Renal cortex interstitium (tissue), 11 donors: ENCODE measurements around the gene ENTPD7. TPM values are rescaled to one million over a fixed set of nuclear protein-coding genes. Genes with fewer than 3 reads are reported as not detected.

Experiments used
- DNase-seq, 11 donors: peaks; one replicate each; pipeline ENCODE4 v3.0.0-alpha.2; 2013; ENCODE audit warnings: low read depth in 9 of 11, low spot score in 4 of 11; ENCODE audit errors: extremely low read depth in 1 of 11
- polyA plus RNA-seq, 3 donors: library from polyadenylated mRNA; unstranded; fragments of 120-200 nt; gene quantifications; one replicate each; pipeline ENCODE4 v1.2.1, GENCODE V29; 2013; ENCODE audit not compliant: insufficient read length in 3 of 3

ENTPD7 gene
- polyA plus RNA-seq, 3 donors: 19.5 to 20.8 (median 20.5) TPM

DNA sequence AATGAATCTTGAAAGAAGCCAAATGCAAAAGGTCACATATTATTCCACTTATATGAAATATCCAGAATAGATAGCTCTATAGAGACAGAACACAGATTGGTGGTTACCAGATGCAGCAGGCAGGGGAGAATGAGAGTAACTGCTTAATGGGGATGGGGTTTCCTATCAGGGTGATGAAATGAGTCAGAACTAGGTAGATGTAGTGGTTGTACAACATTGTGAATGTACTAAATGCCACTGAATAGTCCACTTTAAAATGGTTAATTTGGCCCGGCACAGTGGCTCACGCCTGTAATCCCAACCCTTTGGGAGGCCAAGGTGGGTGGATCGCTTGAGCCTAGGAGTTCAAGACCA is 29.7 kb upstream of the ENTPD7 start:
- DNase-seq: no peak

DNA sequence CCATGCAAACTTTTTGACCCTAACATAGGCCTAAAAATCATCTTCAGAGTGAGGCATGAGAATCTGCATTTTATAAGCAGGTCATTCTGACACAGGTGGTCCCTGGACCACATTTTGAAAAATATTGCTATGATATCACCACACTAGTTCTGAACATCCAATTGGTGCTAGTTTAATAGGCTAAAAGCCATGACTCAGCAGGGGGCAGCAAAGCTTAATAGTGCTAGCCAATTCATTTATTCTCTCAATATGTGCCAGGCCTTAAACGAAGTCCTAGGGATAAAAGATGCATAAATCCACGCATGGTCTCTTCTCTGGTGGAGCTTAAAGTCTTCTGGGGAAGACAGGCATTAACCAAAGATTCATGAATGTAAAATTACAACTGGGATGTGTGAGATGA is 28.9 kb upstream of the ENTPD7 start:
- peak in 2 of 11 donors; percentile 20 to 27 for DNase-seq

DNA sequence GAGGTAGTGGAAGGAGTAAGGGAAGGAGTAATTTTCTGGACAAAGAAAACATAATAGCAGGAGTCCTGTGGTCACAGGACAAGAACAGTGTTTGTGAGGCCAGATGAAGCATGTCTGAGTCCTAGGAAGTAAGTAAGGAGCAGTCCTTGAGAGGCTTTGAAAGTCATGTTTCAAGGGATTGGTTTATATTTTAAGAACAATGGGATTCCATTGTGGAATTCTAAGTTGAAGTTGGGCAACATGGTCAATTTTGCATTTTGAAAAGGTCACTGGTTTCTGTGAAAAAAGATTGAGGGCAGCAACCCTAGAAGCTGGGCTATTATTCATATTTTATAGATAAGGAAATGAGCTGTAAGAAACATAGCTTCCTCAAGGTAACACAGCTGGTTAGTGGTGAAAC is 28.3 kb upstream of the ENTPD7 start:
- DNase-seq: no peak

DNA sequence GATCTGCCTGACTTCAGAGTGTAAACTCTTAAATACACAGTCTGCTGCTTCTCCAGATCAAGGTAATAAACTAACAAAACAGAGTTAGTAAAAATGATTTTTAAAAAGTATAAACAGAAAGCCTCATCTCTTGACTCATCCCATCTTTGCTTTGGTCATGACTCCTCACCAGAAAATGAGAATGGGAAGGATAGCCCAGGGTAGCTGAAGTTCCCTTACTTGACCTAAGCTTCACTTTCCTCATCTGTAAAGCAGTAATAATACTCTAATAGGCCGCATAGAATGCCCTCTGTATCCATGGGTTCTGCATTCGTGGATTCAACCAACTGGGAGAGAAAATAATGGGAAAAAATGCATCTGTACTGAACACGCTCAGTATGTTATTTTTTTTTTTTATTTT is 27.8 kb upstream of the ENTPD7 start:
- DNase-seq: no peak

DNA sequence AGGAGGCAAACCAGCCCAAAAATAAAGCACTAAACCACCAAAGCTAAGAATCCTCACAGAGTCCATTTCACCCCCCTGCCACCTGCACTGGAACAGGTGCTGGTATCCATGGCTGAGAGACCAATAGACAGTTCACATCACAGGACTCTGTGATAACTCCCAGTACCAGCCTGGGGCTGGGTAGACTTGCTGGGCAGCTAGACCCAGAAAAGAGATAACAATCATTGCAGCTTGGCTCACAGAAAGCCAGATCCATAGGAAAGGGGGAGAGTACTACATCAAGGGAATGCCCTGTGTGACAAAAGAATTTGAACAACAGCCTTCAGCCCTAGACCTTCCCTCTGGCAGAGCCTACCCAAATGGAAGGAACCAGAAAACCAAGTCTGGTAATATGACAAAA is 25.5 kb upstream of the ENTPD7 start:
- DNase-seq: no peak

DNA sequence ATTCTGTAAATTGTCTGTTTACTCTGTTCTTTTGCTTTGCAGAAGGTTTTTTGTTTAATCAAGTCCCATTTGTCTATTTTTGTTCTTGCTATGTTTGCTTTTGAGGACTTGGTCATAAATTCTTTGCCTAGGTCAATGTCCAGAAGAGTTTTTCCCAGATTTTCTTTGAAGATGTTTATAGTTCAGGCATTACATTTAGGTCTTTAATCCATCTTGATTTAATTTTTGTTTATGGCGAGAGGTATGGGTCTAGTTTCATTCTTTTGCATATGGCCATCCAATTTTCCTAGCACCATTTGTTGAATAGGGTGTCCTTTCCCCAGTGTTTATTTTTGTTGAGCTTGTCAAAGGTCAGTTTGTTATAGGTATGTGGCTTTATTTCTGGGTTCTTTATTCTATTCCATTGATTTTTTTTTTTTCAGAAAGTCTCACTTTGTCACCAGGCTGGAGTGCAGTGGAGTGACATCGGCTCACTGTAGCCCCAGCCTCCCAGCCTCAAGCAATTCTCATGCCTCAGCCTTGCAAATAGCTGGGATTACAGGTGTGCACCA is 11.6 kb upstream of the ENTPD7 start:
- DNase-seq: no peak

DNA sequence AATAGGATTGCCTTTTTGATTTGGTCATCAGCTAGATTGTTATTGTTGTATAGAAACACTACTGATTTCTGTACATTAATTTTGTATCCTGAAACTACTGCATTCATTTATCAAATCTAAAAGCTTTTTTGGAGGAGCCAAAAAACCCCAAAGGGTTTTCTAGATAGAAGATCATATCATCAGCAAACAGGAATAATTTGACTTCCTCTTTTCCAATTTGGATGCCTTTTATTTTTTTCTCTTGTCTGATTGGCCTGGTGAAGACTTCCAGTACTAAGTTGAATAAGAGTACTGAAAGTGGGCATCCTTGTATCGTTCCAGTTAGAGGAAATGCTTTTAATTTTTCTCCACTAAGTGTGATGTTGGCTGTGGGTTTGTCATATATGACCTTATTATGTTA is 10.6 kb upstream of the ENTPD7 start:
- no peak for DNase-seq

DNA sequence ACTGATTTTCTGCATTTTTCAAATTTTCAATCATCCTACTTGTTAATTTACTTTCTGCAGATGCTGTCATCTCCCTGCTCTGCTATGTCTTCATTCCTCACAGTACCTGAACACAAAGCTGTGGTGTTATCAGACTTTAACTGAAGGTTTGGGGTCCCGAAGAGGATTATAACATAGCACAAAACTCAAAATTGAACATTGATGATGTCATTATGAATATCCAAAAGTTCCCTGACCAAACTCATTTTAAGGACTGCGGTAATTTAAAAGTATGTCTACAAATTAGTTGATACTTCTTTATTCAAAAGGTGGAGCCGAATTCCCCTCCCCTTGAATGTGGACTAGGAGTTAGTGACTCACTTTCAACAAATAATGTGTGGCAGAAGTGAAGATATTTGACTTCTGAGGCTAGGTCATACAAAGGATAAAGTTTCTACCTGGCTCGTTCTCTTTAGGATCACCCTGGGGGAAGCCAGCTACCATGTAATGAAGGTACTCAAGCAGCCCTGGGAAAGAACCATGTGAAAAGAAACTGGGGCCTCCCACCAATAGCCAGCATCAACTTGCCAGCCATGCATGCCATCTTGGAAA is 6.4 kb upstream of the ENTPD7 start:
- DNase-seq: no peak

DNA sequence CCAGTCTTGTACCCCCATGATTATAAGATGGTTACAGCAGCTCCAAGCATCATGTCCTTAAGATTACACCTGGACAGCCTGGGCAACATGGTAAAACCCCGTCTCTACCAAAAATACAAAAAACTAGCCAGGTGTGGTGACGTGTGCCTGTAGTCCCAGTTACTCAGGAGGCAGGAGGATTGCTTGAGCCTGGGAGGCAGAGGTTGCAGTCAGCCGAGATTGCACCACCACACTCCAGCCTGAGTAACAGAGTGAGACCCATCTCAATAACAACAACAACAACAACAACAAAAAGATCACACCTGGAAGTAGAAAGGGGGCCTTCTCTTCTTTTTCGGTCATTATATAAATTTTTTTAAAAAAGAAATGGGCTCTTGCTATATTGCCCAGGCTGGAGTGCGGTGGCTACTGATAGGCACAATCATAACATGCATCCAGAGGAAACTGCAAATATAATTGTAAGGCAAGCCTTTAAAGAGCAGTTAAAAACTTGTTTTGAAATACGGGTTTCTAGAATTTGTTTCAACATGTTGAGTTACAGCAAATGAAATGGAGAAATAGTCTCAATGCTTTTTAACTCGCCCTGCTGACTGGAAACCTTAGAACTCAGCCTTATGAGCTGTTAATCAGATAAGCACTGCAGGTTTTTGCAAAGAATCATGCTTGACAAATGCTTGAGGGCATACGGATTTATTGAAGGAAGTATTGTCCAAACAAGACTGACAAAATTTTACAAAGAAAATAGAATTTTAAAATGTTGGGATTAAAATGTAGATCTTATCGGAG is 4.7 kb upstream of the ENTPD7 start:
- DNase-seq: no peak

DNA sequence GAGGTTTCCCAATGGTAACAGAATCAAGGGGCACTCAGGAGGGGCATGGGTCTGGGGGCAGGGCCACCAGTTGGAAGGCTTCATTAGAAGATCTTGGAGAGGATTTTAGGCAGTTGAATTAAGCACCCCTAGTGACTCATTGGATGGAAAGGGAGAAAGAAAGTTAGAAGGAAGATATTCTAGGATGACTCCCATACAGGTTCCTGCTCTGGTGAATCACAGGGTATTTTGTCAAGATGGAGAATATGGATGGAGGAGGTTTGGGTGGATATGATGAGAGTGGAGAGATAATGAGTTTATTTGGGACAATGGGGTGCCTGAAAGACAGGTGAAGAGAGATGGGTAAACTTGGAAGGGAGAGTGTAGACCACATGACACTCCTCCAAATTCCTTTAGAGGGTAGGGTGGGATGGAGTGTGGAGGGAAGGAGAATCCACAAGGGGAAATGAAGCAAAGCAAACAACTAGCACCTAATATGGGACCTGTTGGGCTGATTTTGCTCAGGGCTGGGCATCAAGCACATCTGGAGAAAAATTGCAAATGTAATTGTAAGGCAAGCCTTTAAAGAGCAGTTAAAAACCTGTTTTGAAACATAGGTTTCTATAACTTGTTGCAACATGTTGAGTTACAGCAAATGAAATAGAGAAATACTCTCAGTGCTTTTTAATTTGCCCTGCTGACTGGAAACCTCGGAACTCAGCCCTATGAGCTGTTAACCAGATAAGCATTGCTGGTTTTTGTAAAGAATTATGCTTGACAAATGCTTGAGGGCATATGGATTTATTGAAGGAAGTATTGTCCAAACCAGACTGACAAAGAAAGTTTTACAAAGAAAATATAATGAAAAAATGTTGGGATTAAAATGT is 2.9 kb upstream of the ENTPD7 start:
- DNase-seq: no peak

DNA sequence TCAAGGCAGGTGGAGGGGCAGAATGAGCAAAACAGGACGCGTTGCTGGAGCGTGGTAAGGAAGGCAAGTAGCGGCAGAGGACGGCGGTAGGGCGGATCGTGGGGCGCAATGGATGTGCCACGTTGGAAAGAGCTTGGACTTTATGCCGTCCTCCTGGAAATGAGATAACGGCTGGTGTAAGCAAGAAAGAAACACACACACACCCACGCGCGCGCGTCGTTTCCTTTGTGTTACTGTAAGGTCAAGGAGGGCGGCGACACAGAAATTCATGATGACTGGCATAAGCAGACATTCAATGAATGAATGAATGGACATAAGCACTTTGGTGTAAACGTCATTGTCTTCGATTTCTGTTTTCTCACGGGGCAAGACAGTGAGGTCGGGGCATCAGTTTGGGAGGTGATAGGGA is 683 bp upstream of the ENTPD7 start:
- peak in 2 of 11 donors; percentile 16 to 20 for DNase-seq

DNA sequence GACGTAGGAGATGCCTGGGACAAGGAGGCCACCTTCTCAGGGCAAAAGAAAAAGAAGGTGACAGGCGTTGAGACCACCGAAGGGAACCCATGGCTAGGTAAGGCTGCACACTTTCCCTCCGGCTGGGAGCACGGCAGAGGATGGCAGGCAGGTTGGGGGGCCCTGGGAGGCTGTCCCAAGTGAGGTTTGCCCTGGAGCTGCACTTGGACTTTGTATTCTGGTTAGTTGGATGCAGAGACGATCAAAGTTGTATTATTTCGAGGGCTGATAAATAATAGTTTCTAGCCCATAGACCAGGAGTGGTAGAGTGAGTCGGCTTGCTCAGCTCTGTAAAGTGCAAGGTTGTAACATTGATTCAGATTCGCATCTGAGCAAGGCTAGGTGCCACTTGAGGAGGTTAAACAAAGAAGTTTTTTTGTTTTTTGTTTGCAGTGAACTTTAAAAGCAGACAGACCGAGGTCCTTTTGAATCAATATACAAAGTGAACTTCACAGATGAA is 608 bp downstream of the ENTPD7 start:
- no peak for DNase-seq

DNA sequence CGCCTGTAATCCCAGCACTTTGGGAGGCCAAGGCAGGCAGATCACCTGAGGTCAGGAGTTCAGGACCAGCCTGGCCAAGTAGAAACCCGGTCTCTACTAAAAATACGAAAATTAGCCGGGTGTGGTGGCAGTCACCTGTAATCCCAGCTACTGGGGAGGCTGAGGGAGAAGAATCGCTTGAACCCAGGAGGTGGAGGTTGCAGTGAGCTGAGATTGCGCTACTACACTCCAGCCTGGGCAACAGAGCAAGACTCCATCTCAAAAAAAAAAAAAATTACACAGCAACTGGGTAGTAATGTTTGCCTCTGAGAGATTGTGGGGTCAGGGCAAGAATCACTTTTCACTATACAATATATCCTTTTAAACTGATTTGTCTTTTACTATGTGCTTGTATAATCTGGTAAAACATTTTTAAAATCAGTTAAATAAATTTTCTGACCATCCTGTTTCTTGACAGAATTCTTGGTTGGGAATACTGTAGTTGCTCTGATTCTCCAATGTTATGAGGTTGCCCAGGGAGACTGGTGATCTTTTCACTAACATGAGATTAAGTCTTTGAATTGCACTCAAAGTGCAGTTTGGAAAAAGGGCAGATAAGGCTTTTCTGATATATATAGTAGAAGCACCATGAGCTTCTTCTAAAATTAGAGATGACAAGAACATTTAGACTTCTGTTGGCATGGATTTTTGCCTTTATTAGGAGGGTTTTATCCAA is 1.5 kb downstream of the ENTPD7 start:
- no peak for DNase-seq

DNA sequence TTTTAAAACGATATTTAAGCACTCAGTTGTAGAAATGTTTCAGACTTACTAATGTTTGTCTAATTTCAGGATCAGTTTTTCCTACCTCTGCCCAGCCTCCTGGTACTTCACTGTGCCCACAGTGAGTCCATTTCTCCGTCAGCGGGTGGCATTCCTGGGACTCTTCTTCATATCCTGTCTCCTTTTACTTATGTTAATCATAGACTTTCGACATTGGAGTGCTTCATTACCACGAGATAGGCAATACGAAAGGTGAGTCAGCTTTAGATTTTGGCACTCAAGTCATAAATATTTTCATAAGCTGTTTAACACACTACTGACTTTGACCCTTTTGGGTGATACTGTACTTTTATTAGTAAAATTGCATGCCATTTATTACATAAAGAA is 2.1 kb downstream of the ENTPD7 start:
- no peak for DNase-seq

DNA sequence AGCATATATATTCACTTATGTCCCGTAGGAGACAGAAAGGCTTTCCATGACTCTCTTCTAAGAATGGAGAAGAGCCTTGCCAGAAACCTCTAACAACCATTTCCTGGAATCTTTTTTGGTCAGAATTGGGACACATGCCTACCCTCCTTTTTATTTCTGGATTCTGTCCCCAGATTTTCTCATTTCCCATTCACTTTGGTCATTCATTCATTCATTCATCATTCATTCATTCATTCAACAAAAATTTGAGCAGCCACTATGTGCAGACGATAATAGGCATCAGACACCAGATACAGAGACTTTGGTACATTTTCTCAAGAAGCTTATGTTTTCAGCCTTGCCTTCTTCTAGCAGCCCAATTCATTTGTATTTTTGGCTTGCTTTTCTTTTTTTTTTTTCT is 6.0 kb downstream of the ENTPD7 start:
- no peak for DNase-seq

DNA sequence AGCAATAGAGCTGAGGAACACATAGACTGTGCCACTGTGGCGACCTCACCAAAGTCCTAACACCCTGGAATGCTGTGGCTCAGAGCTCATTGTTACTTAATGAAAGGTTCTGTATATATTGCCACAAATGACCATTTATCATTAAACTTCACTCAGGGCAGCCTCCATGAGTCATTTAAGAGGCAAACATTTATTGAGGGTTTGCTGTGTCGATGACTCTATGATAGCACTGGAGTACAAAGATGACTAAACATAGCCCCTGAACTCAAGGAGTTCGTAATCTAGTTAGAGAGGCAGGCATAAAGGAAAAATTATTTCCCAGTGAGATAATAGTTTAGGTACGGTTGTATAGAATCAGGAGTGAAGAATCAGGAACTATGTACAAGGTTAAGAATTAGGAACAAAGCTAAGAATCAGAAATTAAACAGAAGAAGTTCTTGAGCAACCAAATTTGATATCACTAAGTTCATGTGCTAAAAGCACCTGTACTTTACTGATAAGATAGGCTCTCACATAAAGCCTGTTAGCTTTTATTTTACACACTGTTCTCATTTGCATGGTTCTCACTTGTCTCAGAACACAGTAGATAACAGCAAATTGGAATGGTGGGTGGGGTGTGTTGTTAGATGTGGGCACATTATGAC is 7.9 kb downstream of the ENTPD7 start:
- no peak for DNase-seq

DNA sequence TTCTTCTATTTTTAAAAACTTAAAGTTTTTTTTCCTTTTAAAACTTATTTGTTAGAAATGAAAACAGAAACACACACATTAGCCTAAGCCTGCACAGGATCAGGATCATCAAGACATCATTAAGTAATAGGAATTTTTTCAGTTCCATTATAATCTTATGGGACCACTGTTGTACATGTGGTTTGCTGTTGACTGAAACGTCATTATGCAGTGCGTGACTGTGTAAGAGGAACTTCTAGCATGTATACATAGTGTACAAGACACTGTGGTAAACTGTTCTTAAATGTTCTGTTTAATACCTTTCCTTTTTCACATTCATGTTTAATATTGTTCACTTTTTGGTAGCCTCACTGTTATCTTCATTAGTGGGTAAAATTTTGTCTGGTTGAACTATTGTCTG is 12.1 kb downstream of the ENTPD7 start:
- no peak for DNase-seq

DNA sequence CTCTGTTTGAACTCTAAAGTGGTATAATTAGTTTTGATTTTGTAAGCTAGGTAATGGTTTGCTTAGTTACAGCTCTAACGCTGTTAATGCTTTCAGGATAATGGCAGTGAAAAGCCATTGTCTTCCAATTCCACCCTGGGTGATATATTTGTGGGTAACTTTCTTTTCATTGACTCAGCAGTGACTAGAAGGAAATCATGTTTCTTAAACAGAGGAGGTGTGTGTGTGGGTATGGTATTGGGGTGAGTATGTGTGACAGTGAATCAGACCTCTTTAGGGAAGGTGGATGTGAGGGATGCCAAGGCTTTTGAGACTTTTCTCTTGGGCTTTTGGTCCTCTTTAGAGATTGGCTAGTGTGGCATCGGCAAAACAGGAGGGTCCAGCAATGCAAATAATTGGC is 13.6 kb downstream of the ENTPD7 start:
- DNase-seq: no peak

DNA sequence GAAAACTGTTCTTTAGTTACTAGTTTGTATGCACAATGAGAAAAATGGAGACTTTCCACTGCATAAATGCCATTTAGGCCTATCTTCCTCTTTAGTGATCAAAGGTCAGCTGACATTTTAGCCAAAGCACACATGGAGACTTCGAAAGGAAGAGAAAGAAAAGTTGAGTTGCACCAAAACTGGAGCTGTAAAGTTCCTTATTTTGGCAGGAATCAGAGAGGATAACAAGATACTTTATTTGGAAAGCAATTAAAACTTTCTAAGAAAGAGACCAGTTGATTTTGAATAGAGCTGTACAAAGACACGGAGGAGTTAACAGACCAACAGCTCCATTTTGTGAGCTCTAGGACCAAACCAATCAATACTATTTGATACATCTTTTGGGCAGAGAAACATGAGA is 14.2 kb downstream of the ENTPD7 start:
- DNase-seq: no peak
